ENCODE measurements around the gene TOP3A.
A peak's percentile ranks its signal among the peaks of the same experiment; 100 is the strongest.

TOP3A gene

DNA sequence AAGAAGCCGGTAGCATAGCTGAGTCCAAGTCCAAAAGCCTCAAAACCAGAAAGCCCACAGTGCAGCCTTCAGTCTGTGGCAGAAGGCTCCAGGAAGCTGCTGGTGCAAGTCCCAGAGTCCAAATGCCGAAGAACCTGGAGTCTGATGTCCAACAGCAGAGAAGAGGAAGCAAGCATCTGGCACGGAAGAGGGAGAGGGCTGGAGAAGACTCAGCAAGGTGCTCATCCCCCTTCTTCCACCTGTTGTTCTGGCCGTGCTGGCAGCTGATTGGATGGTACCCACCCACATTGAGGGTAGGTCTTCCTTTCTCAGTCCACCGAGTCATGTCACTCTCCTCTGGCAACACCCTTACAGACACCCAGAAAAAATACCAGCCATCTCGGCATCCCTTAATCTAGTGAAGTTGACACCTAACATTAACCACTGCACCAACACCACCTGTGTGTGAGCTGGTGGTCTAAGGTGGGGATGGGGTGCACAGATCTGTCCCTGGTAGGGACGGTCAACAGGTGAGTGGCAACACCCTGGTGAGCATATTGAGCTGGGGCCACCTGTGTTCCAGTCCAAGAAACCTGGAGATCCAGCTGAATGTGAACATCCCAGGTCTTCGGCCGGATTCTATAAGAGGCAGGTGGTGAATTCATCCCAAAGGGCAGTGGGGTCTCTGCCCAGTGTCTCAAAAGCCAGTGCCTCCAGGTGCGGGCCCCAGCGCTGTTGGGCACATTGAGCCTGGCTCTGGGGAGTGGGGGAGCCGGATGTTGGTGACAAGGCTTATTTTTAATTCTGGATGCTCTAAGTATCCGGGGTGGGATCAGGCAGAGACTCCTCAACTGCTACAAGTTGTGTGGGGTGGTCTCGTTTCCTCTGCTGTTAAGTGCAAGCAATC, 44.5 kb downstream of the TOP3A start:
- DNase-seq, result no peak

GRCh38 chr17:18267927-18268711, 46.7 kb downstream of the TOP3A start:
- DNase-seq, result no peak

GRCh38 chr17:18267366-18267765, 47.4 kb downstream of the TOP3A start:
- no peak for DNase-seq

GRCh38 chr17:18263885-18264682, 50.7 kb downstream of the TOP3A start:
- no peak for DNase-seq

- DNase-seq, result no peak
These were observed 52.2 kb downstream of the TOP3A start for GRCh38 chr17:18262641-18263040.

- DNase-seq, result no peak
These were observed 52.7 kb downstream of the TOP3A start for GRCh38 chr17:18262111-18262510.

DNA sequence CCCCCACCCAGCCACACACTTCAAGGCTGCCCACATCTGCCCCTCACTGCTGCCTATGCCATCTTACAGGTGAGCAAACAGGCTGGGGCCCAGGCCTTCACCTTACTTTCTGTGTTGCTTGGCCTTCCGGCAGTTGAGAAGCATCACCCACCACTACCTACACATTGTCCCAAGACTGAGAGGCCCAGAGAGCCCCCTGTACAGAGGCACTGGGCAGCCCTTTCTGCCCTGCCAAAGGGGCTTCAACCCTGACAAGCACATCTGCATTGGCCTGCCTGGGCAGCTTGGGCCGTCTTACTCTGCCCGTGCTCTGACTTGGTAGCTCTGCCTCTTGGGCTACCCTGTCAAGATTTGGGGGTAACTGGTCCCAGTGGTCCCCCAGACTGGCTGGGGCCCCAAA, 53.1 kb downstream of the TOP3A start:
- no peak for DNase-seq

DNA sequence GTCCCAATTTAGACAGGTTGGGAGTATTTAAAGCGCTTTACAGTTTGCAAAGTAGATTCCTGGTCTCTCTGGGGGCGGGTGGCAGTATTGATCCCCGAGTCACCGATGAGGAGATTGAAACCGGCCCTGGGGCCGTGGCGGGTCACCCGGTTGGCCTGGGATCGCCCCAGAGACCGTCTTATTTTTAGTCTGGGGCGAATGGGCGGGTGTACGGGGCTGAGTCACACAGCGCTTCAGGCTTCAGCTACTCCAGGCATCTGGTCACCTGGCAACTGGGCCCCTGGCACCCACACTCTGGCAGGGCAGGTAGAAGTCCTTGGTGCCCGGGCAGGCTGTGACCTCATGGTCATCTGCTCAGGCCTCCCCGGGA, 53.7 kb downstream of the TOP3A start:
- DNase-seq, result no peak

GRCh38 chr17:18260332-18261145, 54.3 kb downstream of the TOP3A start, which contains the start of gene MIEF2:
TSS of gene MIEF2 (plus strand) at chr17:18260662. CDS start at chr17:18262721, 2,059 bp downstream.
- DNase-seq, result peak; percentile 29

DNA sequence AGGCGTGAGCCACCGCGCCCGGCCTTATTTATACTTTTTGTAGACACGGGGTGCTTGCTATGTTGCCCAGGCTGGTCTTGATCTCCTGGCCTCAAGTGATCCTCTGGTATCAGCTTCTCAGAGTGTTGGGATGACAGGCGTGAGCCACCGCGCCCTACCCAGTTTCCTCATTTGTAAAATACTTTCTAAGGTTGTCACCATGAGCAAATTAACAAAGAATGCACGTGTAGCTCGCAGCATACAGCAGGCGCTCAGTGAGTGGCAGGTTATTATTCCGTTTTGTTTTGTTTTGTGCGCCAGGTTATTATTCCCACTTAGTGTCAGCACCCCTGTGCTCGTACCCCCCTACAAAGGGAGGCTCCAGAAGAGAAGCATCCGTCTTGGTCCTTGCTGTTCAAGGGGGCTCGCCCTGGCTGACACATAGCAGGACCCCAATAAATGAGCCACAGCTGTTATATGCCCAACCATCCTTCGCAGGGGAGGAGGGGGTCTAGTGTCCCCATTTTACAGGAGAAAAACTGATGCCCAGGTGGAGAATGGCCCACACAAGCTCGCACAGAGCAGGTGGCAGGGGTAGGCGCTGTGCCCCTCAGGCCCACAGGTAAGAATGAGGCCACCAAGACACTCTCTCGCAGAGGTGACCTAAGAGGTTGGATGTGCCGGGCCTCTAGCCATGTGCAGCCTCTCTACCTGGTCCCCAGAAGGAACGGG, 55.0 kb downstream of the TOP3A start:
- DNase-seq, result no peak

- DNase-seq, result no peak
These were observed 56.3 kb downstream of the TOP3A start, which contains the start of gene FLII for GRCh38 chr17:18258356-18259038. TSS of gene FLII (minus strand) at chr17:18258738. CDS start at chr17:18258690, 48 bp downstream.

- DNase-seq, result no peak
These were observed 56.8 kb downstream of the TOP3A start for GRCh38 chr17:18257982-18258355.

DNA sequence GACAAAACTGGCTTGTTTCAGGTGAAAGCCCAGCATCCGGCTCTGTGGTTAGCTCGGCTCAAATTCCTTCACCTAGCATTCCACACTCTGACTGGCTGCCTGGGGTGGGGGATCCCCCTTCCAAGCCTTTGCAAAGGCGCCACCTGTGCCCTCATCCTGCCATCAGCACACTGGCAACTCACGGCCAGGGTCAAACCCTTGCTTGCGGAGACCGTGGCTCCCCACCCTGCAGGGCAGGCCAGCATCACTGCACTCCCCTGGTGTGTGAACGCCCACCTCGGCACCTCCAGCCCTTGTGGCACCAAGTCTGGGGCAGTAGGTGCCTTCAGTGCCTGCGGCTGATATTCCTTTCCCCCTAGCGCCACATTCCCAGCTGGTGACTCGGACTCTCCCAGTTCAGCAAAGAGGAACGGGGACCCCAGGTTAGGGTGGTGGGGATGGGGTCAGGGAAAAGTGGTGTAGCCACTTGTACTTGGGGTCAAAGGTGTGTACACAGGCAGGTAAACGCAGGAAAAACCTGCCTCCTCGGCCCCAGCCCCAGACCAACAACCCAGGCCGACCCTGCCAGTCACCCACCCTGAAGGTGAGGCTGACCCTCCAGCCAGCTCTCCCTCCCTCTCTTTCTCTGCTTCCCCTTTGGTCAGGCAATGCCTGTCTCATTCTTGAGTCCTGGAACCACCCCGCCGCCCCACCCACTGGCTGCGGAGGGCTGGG, 57.4 kb downstream of the TOP3A start:
- DNase-seq, result no peak

DNA sequence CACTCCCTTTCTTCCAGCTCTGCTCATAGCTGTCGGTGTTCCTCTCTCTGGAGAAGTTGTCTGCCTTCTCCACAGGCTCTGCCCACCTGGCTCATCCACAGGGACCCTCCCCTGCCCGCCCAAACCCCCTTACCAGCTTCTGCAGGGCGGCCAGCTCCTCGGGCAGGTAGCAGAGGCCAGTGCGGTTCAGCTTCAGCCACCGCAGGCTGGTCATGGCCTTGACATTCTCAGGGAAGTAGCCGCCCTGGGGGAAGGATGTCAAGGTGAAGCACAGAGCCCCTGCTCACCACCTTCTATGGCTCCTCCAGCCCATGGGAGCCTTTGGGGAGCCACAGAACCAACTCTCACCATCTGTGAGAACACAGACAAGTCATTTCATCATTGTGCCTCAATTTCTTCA, 58.0 kb downstream of the TOP3A start:
- DNase-seq, result no peak

GRCh38 chr17:18256351-18256750, 58.4 kb downstream of the TOP3A start:
- DNase-seq, result no peak

DNA sequence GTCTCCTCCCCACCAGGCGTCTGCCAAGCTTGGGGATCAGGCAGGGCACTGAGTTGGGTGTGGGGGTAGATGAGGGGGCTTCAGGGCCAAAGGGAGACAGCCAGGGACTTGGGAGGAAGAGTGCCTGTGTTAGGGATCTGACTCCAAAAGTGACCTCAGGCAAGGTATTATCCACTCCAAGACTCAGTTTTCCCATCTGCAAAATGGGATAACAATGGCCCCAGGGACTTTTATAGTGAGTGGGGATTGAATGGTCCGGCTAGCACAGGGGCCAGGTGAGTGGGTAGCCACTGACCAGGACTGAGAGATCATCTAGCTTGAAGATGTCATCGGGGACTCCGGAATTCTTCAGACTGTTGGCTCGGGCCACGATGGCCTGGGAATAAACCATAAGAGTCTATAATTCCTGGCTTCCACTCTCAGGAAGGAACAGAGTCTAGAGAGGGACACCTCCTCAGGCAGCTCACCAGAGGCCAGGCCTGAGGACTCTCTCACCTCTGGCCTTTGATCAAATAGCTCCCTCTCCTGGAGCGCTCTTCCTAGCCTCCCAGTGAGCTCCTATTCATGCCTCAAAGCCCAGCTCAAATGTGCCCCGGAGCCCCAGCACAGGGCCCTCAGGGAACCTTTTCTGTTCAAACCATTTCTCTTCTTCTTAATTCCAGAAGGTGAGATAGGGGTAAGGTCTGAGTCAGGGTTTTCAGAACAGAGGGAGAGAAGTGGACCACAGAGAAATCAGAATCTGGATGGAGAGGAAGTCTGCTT, 59.7 kb downstream of the TOP3A start:
- DNase-seq, result no peak

GRCh38 chr17:18253947-18254821, 60.6 kb downstream of the TOP3A start:
- no peak for DNase-seq

GRCh38 chr17:18253187-18253884, 61.5 kb downstream of the TOP3A start:
- no peak for DNase-seq

Measured in SIG-M5 (cell line).